Hindlimb muscle (tissue), 1 donor: ENCODE data around the gene IGF2BP3. TPM values are rescaled to one million over a fixed set of nuclear protein-coding genes. Genes with fewer than 3 reads are reported as not detected.

Experiments used
- DNase-seq: peaks from one replicate; pipeline ENCODE4 v3.0.0-alpha.2; 2013
- polyA plus RNA-seq: library from polyadenylated mRNA; unstranded; fragments of 120-200 nt; gene quantifications from one replicate; pipeline ENCODE4 v1.2.1, GENCODE V29; 2013; ENCODE audit not compliant: insufficient read length

IGF2BP3 gene
- polyA plus RNA-seq, 1 donor = 27.5 TPM

DNA sequence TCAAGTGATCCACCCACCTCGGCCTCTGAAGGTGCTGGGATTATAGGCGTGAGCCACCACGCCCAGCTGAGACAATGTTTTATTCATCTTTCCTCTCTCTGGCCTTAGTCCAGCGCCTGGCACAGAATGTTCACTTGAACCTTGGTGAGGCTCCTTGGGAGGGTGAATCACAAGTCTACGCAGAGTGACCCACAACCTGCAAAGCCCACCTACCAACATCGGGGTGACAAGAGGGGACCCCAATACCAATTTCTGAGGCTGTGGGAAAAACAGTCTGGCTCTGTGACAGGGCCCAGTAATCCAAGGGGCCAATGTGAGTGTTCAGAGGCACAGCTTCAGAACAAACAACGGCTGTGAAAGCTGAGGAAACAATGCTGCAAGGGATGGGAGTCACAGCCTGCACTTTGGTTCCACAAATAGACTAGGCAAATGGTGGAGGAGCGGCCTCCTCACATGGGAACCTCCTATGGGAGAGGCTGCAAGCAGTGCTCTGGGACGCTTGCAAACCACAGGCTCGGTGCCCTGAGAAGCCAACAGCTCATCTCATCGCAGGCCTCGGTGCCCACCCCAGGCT lies 176.7 kb downstream of the IGF2BP3 start:
- DNase-seq = no peak

DNA sequence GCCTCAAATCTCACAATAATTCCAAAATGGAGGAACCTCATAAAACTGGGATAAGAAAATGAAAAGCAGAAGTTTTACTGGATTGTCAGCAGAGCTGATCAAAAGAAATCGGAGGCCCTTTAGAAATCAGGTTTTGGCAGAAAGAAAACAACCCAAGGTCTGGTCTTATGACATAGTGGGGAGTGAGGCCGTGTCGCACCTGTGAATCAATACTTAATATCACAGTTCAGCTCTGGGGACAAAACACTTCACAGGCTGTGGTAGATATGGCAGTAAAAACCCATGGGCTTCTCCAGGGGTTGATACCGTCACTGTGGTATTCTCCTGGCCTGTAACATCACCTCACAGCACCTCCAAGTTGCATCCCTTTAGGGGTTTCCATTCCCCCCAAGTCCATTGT lies 177.7 kb downstream of the IGF2BP3 start:
- no peak for DNase-seq

DNA sequence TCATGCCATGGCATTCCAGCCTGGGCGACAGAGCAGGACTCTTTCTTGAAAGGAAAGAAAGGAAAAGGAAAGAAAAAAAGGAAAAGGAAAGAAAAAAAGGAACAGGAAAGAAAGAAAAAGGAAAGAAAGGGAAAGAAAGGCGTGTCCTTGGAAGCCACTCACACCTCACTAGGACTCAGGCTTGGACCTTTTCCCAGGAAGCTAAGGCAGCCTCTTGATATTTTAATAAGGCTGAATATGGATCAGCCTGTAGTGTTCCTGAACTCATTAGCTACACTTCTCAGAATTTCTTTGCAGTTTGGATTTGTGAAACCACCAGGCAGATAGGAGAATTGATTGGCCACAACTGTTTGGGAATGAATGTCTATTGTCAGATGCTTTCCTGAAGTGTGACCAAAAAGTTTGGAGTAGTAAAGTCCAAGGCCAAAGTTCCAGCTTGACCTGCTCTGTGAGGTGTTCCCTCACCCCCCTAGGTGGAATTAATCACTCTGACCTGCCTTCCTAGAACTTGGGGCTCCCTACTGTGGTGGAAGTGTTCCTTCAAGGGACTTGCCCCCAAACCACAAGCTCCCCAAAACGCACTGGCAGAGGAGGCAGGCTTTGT lies 178.2 kb downstream of the IGF2BP3 start:
- DNase-seq = no peak

DNA sequence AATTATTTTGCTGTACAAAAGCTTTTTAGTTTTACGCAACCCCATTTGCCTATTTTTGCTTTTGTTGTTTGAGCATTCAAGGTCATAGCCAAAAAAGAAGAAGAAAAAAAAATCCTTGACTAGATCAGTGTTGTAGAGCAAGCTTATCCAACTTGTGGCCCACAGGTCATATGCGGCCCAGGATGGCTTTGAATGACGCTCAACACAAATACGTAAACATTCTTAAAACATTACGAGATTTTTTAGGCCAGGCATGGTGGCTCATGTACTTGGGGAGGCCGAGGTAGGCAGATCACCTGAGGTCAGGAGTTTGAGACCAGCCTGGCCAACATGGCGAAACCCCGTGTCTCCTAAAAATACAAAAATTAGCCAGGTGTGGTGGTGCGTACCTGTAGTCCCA lies 179.3 kb downstream of the IGF2BP3 start:
- no peak for DNase-seq

DNA sequence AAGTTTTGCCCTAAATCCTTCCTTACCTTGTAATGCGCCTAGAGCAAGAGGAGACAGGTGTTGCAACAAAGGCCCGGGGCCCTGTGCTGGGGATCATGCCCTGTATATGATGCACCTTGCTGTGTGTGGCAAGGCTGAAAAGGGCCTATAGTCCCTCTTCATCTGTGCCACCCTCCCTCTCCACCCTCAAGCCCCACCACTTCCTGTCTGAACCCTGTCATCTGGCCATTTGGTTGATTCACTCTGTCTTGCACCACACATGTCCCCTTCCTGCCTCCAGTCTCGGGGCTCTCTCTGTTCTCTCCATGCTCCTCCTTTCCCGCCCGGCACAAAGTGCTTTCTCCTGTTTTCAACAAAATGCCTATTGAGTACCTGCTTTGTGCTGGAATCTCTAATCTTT lies 182.7 kb downstream of the IGF2BP3 start:
- no peak for DNase-seq

DNA sequence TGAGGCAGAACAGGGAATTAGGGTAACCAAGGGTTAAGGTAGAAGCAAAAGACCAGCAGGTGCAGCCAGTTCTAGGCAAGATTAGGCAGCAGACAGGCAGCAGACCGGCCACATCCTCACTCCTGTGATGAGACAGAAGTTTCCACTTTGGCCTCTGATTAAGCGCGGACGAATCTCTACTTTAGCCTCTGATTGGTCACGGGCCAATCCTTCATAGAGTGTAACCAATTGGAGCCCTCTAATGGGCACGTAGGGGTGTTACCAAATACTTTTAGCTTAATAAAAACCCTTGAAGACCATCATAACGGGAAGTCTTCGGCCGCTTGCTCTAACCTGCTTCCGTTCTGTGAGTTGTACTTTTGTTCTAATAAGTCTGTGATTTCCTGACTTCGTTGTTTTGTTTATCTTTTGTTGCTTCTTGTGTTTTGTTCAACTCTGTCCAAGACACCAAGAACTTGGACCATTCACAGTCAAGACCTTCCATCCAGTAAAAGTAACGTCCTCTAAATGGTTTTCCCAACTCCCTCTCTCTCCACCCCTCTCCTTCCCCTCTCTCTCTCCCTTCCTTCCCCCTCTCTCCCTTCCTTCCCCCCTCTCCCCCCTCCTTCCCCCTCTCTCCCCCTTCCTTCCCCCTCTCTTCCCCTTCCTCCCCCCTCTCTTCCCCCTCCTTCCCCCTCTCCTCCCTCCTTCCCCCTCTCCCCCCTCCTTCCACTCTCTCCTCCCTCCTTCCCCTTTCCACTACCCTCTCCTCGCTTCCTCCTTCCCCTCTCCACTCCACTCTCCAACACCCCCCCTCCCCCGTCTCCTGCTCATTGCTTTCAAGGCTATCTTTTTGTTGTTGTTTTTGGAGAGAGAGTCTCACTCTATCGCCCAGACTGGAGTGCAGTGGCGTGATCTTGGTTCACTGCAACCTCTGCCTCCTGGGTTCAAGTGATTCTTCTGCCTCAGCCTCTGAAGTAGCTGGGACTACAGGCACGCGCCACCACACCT lies 184.3 kb downstream of the IGF2BP3 start:
- no peak for DNase-seq

DNA sequence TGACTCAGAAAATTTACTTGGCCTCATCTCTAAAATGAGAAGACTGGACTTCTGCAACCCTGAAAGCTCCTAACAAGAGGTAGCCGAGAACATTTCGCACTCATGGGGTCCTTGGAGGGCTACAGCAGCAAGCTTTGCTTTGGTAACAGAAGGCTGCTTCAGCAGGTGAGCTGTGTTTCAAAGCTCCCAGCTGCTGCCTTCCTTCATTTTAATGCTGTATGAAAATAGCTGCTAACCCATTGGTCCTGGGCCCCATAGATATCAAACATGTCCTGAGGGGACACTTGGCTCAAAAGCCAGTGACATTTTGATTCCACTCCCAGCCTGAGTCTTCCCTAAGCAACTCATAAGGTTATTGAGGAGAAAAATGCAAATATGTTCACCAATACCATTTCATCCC lies 185.4 kb downstream of the IGF2BP3 start:
- no peak for DNase-seq

DNA sequence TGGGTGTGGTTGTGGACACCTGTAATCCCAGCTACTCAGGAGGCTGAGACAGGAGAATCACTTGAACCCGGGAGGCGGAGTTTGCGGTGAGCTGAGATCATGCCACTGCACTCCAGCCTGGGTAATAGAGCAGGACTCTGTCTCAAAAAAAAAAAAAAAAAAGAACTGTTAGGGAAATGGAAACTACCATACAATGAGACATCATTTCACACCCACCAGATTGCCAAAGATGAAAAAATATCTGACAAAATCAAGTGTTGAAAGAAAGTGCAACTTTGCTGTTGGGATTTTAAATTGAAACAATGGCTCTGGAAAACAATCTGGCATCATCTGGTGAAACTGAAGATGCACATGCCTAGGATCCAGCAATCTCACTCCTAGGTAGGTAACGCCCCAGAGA lies 187.2 kb downstream of the IGF2BP3 start:
- DNase-seq = no peak

DNA sequence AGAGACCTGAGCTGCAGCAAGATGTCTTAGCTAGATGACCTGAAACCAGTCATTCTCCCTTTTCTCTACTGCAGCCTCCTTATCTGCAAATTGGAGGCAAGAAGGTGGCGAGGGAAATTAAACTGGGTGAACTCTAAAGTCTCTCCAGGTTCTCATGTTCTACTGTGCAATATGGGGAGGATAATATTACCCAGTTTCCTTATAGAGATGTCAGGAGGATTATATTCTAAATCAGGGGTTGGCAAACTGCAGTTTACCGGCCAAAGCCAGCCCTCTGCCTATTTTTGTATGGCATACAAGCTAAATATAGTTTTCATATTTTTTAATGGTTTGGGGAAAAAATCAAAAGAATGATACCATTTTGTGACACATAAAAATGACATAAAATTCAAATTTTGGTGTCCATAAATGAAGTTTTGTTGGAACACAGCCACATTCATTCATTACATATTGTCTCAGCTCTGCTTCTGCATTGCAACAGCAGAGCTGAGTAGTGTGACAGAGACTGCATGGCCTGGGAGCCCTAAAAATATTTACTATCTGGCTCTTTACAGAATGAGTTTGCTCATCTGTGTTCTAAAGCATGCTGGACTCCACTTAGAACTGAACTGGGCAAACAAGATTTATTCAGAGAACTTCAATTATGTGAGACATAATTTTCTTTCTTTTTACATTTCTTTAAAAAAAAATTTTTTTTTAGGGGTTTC lies 190.3 kb downstream of the IGF2BP3 start:
- no peak for DNase-seq

DNA sequence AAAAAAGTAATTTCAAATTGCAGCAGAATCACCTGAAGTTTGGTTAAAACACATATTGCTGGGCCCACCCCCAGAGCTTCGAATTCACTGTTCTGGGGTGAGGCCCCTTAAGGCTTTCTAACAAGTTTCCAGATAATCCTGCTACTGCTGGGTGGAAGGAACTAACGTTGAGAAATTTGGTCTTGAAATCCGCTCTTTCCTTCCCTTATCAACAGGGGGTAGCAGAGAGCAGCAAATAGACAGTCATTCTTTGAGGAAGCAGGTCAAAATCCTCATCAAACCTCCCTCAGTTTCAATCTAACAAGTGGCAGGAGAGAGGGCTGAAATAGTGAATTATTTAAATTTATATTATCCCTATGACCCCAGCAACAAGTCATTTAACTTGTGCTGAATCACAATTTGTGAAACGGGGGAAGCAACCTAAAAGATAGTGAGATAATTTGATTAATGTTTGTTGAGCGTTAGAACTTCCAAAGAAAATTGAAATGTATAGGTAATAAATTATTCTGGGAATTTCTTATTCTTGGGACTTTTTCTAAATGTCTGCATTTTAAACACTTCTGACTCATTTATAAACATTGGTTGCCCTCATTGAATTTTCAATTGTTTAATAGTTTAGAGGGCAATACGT lies 192.8 kb downstream of the IGF2BP3 start:
- DNase-seq = peak; percentile 54

DNA sequence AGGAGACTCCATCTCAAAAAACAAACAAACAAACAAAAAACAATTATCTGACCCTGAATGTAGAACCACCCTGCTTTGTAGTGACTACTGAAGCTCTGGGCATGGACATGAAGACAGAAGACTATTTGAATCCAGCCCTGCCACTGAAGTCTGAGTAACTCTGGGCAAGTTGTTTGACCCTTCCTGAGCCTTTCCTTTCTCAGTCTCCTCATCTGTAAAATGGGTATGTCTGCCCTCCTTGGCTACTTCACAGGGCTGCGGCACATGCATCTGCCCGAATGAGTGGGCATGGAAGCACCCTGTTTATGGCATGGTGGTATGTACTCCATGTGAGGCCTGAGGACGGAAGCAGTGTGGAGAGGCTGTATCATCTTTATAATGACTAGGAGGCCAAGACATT lies 193.3 kb downstream of the IGF2BP3 start:
- DNase-seq = no peak

DNA sequence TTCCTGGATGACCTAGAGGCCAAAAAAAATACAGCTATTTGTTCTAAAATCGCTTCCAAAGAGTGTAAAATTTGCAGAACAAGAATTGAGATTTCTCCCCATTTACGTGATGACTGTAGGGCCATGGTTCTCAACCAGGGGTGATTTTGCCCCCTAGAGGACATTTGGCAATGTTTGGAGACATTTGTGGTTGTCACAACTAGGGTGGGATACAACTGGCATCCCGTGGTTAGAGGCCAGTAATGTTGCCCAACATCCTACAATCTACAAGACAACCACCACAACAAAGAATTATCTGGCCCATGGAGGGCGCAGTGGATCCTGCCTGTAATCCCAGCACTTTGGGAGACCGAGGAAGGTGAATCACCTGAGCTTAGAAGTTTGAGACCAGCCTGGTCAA lies 193.9 kb downstream of the IGF2BP3 start:
- no peak for DNase-seq

DNA sequence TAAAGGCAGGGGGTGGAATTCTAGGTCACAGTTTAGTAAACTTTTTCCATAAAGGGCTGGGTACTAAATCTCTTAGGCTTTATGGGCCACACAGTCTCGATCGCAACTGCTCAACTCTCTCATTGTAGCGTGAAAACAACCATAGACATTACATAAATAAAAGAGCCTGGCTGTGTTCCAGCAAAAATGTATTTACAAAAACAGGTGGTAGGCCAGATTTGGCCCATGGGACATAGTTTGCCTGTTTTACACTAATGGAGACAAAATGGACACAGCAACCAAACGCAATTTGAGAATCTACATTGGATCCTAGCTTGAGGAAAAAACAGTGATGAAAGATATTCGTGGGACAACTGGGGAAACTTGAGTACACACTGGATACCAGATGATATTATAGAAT lies 194.4 kb downstream of the IGF2BP3 start:
- DNase-seq = no peak

DNA sequence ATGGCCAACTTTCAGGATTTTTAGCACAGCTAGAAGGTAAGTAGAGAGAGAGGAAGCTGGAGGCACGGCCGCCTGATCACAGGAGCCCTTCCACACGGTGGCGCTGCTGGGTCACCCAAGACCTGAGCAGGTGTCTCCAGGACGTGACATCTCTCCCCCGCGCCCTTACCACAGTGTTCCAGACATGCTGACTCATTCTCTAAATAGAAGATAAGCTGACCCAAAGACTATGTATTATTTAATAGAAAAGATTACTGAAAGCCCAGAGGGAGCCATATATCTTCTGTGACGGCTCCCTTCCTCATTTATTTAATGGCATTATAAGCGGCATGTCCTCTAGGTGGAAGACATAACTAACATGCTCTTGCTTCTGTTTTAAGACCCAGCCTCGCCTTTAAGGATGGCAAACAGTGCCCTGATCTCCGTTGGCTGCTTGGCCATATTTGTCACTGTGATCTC lies 197.1 kb downstream of the IGF2BP3 start:
- peak; percentile 46 for DNase-seq

DNA sequence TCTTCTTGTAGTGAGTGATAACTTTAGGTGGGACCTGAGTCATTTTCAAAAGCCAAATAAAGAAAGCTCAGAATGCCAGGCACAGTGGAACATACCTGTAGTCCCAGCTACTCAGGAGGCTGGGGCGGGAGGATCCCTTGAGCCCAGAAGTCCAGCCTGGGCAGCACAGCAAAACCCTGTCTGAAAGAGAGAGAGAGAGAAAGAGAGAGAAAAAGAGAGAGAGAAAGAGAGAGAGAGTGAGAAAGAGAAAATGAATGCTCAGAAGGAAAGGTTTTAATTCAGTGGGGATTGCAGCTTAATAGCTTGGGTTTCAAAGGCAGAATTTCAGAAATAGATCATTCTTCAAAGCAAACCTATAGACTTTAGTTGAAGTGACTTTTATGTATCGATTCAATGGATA lies 198.0 kb downstream of the IGF2BP3 start:
- no peak for DNase-seq

DNA sequence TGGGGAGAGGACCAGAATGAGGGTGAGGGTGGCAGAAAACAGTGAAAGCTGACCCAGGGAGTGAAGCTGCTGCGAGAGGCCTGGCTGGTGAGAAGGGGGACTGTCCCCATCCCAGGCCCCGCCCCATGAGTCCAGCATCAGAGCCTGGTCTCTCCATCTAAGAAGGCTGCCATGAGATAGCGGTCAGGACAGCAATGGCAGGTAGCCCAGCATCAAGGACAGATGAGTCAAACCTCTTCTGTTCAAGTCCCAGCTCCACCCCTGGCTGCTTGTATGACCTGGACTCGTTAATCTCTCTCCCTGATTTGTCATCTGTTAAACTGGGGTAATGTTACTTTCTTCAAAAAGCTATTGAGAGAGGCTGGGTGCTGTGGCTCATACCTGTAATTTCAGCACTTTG lies 201.5 kb downstream of the IGF2BP3 start:
- DNase-seq = no peak

DNA sequence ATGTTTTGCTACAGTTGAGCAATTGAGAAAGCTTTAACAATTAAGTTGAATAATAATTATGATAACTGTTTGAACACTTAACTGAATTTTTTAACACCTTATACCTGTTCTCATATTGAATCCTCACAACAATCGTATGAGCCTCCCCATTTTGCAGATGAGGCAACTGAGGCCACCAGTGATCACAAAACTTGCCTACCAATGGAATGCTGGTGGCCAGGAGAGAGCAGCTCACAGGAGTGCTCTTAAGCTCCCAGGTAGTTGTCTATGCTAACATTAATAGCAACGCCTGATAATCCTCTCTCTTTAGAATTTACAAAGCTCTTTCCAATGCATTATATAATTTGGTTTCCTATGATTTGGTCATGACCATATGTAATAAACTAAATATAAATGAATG lies 202.1 kb downstream of the IGF2BP3 start:
- no peak for DNase-seq

DNA sequence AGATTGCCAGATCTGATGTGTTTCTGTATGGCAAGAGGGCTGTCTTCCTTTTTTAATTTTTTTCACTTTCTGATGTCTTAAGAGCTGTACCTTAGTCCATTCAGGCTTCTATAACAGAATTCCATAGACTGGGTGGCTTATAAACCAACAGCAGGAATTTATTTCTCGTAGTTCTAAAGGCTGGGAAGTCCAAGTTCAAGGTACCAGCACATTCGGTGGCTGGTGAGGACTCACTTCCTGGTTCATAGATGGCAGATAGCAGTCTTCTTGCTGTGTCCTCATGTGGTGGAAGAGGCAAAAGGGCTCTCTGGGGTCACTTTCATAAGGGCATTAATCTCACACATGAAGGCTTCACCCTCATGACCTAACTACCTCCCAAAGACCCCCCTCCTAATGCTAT lies 202.9 kb downstream of the IGF2BP3 start:
- no peak for DNase-seq

DNA sequence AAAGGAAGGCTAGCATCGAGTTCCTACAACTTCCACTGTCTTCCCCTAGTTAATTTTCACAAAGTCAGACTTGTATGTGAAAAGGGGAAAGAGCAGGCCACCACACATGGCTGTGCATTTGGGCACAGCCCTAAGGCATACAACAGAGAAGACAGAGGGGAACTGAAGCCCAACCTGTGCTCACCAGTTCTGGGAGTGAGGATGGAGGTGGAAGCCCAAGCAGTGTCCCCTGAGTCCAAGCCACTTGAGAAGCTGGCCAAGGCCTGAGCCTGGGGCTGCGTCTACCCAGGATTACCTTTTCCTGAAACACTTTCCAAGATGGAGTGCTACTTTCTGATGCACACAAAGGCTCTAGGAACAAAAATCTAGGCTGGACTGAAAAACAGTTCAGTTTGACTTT lies 203.4 kb downstream of the IGF2BP3 start:
- DNase-seq = no peak

DNA sequence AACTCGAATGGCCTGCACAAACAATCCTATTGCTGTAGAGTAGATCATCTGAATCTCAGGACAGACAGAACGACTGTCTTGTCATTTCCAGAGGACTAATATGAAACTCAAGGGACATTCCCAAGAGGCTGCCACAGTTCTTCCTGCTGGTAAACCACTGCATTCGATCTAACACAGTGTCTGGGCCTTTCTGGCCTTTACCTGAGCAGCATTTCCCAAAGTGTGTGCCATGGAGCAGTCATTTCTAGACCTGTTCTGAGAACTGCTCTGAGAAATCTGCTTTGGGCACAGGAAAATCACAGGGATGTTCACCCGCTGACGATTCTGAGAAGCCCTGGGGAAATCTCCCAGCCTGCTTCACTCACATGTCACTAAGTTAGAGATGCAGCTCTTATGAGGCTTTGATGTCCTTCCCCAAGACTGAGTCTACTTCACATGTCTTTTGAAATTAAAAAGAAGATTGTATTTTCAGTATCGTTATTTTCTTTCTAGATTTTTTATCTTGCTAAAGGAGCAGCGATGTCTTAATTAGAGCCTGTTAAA lies 205.3 kb downstream of the IGF2BP3 start:
- DNase-seq = no peak

DNA sequence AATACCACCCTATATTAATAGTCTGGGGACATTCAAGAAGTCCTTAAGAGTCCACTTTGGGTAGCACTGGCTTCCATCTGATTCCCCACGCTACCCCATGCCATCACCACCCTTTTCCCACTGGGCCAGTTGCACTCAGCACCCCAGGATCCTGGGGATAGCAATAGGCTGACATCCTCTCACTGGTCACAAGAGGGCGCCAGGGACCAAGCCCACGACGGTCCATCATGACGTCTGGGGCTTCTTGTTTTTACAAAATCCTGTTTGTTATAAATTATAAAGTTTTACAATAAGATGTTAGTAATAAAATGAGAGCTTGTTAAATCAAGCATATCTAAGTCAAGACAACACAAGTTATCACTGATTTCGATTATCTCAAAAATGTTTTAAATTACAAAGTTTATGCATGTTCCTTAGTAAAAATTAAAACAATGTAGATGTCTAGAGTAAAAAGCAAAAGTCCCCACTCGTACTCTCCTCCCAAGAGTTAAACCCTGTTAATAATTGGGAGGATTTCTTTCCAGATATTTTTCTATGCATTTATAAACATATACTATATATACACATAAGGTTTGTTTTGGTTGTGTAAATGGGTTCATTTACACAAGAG lies 208.3 kb downstream of the IGF2BP3 start:
- DNase-seq = peak; percentile 43

DNA sequence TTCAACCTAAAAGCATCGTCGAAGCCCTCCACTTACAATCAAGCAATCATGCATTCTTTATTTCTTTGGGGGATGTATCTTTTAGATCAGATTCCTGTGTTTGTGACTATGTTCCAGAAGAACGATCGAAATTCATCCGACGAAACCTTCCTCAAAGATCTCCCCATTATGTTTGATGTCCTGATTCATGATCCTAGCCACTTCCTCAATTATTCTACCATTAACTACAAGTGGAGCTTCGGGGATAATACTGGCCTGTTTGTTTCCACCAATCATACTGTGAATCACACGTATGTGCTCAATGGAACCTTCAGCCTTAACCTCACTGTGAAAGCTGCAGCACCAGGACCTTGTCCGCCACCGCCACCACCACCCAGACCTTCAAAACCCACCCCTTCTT lies 209.9 kb downstream of the IGF2BP3 start:
- DNase-seq = no peak
